CD8-positive, alpha-beta memory T cell (primary cell): Measurements from ENCODE around the gene MMP24. TPM values are rescaled to one million over a fixed set of nuclear protein-coding genes. Genes with fewer than 3 reads are reported as not detected.

ENCODE experiments used
- CTCF ChIA-PET: fragments of 350-600 bp; sonication (Branson Sonifier 250); formaldehyde crosslinking; loops from one replicate; lab custom pipeline; 2021; ENCODE audit warnings: antibody characterized with exemption; lab: Charles Lee
- POLR2A ChIA-PET: fragments of 350-600 bp; sonication (Branson Sonifier 250); formaldehyde crosslinking; loops from one replicate; lab custom pipeline; 2021; ENCODE audit warnings: antibody characterized with exemption; lab: Charles Lee
- DNase-seq, 5 donors: peaks; one replicate each; pipeline versions ENCODE4 v3.0.0 to v3.0.0-alpha.2; 2020 to 2022; ENCODE audit warnings: mixed read lengths in 1 of 5
- H3K27ac ChIP-seq: one replicate; pipeline ENCODE4 v1.7.0; 2013; ENCODE audit warnings: low read depth, mild to moderate bottlenecking, low read length, moderate library complexity
- H3K27me3 ChIP-seq: 2 replicates; pipeline ENCODE4 v1.7.0; 2013; ENCODE audit warnings: low read length, mild to moderate bottlenecking; ENCODE audit not compliant: insufficient read depth, poor library complexity, severe bottlenecking
- H3K36me3 ChIP-seq: 2 replicates; pipeline ENCODE4 v1.7.0; 2013; ENCODE audit warnings: mild to moderate bottlenecking, low read length, moderate library complexity; ENCODE audit not compliant: insufficient read depth
- H3K4me1 ChIP-seq: 2 replicates; pipeline ENCODE4 v1.7.0; 2013; ENCODE audit warnings: mild to moderate bottlenecking, low read length, moderate library complexity; ENCODE audit not compliant: insufficient read depth
- H3K4me3 ChIP-seq: 2 replicates; pipeline ENCODE4 v1.7.0; 2013; ENCODE audit warnings: mild to moderate bottlenecking, low read length
- H3K9me3 ChIP-seq: 2 replicates; pipeline ENCODE4 v1.7.0; 2013; ENCODE audit warnings: mild to moderate bottlenecking, low read length
- H3K27ac Mint-ChIP-seq, 8 donors: one replicate each; pipeline ENCODE4 v1.8.0; 2020 to 2021; ENCODE audit warnings: mixed read lengths in 8 of 8, mild to moderate bottlenecking in 6 of 8, inconsistent platforms in 3 of 8, moderate library complexity in 3 of 8
- H3K27me3 Mint-ChIP-seq, 2 donors: one replicate each; pipeline ENCODE4 v1.8.0; 2020 to 2021; ENCODE audit warnings: mixed read lengths in 2 of 2, mild to moderate bottlenecking in 1 of 2, moderate library complexity in 1 of 2
- H3K36me3 Mint-ChIP-seq, 3 donors: one replicate each; pipeline ENCODE4 v1.8.0; 2020 to 2021; ENCODE audit warnings: mixed read lengths in 3 of 3, inconsistent platforms in 1 of 3, mild to moderate bottlenecking in 1 of 3
- H3K4me1 Mint-ChIP-seq, 3 donors: one replicate each; pipeline ENCODE4 v1.8.0; 2020 to 2021; ENCODE audit warnings: mixed read lengths in 3 of 3, inconsistent platforms in 1 of 3, mild to moderate bottlenecking in 1 of 3
- H3K4me3 Mint-ChIP-seq, 7 donors: one replicate each; pipeline ENCODE4 v1.8.0; 2020 to 2021; ENCODE audit warnings: mixed read lengths in 7 of 7, mild to moderate bottlenecking in 6 of 7, moderate library complexity in 4 of 7, inconsistent platforms in 2 of 7
- H3K9me3 Mint-ChIP-seq, 5 donors: one replicate each; pipeline ENCODE4 v1.8.0; 2020 to 2022; ENCODE audit warnings: mixed read lengths in 5 of 5, mild to moderate bottlenecking in 3 of 5, moderate library complexity in 2 of 5, inconsistent platforms in 1 of 5
- polyA plus RNA-seq: library from polyadenylated mRNA; unstranded; fragments of 300-500 nt; fragmentation: Illumina TruSeq; gene quantifications from one replicate; pipeline ENCODE4 v1.2.3, GENCODE V29; 2021
- total RNA-seq, 2 experiments: library from RNA; stranded (reverse); gene quantifications; one replicate each; pipeline ENCODE4 v1.2.3, GENCODE V29; 2021

MMP24 gene
- total and polyA plus RNA-seq, 3 experiments from 2014 or later = 0.07 to 0.18 TPM; not detected in 1

DNA sequence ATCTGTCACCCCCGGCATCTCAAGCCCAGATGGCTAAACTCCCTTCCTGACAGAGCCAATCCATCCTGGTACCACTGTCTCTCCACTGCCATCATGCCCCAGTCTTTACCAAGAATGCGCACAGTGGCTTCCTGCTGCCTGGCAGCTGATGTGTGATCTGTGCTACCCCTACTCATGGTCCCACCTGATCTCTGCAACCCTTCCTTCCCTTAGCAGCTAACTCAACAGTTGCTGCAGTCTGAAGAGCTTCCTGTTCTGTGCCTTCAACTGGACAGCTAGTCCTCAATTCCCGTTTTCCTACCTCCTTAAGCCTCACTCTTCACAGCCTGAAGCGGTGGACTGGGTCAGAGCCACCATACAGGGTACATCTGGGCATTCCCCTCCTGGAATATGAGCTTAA lies 73.3 kb downstream of the MMP24 start:
- H3K4me1 Mint-ChIP-seq = peaks cover 5 to 10% (median 9%) of the 10 kb centered on the region in 3 donors
- no peaks in the 10 kb centered on the region for H3K9me3 Mint-ChIP-seq
- Histone ChIP-seq H3K4me1 (peaks cover 8% of the 10 kb centered on the region), H3K27ac (no peak overlapping the region), H3K36me3 (no peaks in the 10 kb centered on the region), H3K27me3 (no peaks in the 10 kb centered on the region), H3K9me3 (no peaks in the 10 kb centered on the region), H3K4me3 (no peak overlapping the region)
- H3K27ac Mint-ChIP-seq = peak overlapping the region in 3 of 8 donors; percentile 6 to 33 (median 13)
- CTCF ChIA-PET = no interaction called here
- H3K36me3 Mint-ChIP-seq = peaks cover 0 to 2% (median 0%) of the 10 kb centered on the region in 3 donors
- H3K27me3 Mint-ChIP-seq = peaks cover 2 to 6% of the 10 kb centered on the region in 2 donors
- no peak overlapping the region for H3K4me3 Mint-ChIP-seq
- DNase-seq = no peak
- POLR2A ChIA-PET = no interaction called here

DNA sequence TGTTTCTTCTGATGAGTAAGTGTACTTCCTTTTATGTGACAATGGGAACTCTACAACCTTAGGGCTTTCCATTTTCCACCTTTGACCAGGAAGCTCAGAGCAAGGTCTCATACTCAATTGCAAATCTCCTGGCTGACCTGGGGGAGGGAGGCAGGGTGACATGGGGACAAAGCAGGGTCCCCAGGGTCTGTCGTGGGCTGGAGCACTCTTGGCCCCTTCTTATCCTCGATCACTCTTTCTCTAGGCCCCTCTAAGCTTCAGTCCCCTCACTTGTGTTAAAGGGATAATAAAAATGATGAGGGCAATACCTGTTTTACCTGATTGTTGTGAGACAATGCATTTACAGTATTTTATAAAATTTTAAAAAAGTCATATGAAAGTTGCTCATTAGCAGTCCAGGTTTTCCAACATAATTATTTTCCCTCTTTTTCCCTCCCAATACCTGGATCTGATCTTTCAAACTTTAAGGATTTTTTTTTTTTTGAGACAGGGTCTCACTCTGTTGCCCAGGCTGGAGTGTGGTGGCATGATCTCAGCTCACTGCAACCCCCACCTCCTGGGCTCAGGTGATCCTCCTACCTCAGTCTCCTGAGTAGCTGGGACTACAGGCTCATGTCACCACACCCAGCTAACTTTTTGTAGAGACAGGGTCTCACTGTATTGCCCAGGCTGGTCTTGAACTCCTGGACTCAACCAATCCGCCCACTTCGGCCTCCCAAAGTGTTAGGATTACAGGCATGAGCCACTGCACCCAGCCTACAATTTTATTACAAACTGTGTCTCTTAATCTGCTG lies 74.2 kb downstream of the MMP24 start:
- Histone ChIP-seq H3K36me3 (no peaks in the 10 kb centered on the region), H3K27ac (no peak overlapping the region), H3K27me3 (no peaks in the 10 kb centered on the region), H3K4me3 (no peak overlapping the region), H3K9me3 (no peaks in the 10 kb centered on the region), H3K4me1 (peaks cover 8% of the 10 kb centered on the region)
- peaks cover 5 to 12% (median 9%) of the 10 kb centered on the region in 3 donors for H3K4me1 Mint-ChIP-seq
- no peaks in the 10 kb centered on the region for H3K9me3 Mint-ChIP-seq
- peaks cover 0 to 5% (median 0%) of the 10 kb centered on the region in 3 donors for H3K36me3 Mint-ChIP-seq
- H3K27me3 Mint-ChIP-seq = peaks cover 1 to 2% of the 10 kb centered on the region in 2 donors
- ChIA-PET CTCF (interaction anchor here (1.3 kb wide), 1 partner anchor 17 kb away, joined by 3 read pairs; the partner anchor contains the start of gene EIF6), POLR2A (no interaction called here)
- peak overlapping the region in 2 of 8 donors; percentile 12 to 15 for H3K27ac Mint-ChIP-seq
- H3K4me3 Mint-ChIP-seq = no peak overlapping the region
- DNase-seq = no peak

DNA sequence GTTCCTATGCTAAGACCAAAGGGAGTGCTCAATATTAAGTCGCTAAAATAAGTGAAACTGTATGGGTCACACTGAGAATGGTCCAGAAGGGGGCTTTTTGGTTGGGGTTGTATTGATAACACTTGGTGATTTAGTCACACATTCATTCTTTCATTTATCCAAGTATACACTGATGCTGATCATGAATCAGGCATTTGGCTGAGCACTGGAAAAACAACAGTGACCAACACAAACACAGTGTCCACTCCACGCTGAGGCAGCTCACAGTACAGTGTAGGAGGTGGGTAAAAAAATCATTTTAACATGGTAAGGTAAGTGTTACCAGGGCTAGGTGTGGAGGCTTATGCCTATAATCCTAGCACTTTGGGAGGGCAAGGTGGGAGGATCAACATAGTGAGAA lies 74.9 kb downstream of the MMP24 start:
- Histone ChIP-seq H3K27ac (no peak overlapping the region), H3K36me3 (no peaks in the 10 kb centered on the region), H3K4me3 (no peak overlapping the region), H3K4me1 (peaks cover 8% of the 10 kb centered on the region), H3K27me3 (no peaks in the 10 kb centered on the region), H3K9me3 (no peaks in the 10 kb centered on the region)
- DNase-seq = no peak
- peaks cover 0 to 2% of the 10 kb centered on the region in 2 donors for H3K27me3 Mint-ChIP-seq
- peak overlapping the region in 1 of 7 donors; percentile 61 for H3K4me3 Mint-ChIP-seq
- H3K4me1 Mint-ChIP-seq = peaks cover 5 to 15% (median 9%) of the 10 kb centered on the region in 3 donors
- ChIA-PET POLR2A (no interaction called here), CTCF (interaction anchor here (1.3 kb wide), 1 partner anchor 17 kb away, joined by 3 read pairs; the partner anchor contains the start of gene EIF6)
- peaks cover 0 to 13% (median 0%) of the 10 kb centered on the region in 3 donors for H3K36me3 Mint-ChIP-seq
- no peaks in the 10 kb centered on the region for H3K9me3 Mint-ChIP-seq
- peak overlapping the region in 1 of 8 donors; percentile 76 for H3K27ac Mint-ChIP-seq

DNA sequence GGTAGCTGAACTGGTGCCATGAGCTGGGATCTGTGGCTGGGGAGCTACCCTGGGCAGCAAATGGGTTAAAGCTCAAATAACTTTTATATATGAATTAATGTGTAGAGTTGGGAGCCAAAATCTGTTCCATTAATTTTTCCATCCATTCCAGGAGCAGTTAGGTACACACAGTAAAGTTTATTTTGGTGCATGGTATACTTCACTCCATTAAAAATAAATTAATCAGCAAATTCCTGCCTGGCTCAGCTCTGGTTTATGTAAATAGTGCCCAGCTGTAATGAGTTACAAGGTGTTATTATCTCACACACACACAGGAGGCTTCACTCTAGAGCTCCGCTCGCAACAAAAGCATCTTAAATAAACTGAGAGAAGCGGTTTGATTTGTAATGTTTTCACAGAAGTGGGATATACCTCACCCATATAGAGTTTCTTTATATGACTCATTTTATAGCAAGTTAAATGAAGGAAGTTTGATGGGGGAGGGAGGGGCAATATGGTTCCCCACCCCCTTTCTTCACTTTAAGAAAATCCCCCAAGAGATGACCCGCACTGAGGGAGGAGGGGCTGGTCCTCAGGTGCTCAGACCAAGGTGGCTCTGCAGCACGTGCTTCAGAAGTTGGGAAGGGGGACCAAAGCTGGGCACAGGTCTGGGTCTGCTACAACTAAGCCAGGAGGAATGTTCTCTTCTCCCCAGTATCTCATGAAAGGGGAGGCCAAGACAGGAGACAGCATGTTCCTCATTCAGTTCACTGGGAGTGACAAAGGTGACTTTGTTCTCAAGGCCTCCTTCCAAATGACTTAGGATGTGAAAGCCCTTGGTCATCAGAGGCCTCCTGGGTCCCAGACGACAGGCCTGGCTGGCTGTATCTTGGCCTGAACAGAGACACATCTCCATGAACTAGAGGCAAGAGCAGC lies 76.2 kb downstream of the MMP24 start:
- no peaks in the 10 kb centered on the region for H3K27me3 Mint-ChIP-seq
- Histone ChIP-seq H3K4me3 (no peak overlapping the region), H3K36me3 (no peaks in the 10 kb centered on the region), H3K27me3 (no peaks in the 10 kb centered on the region), H3K9me3 (no peaks in the 10 kb centered on the region), H3K4me1 (peaks cover 8% of the 10 kb centered on the region), H3K27ac (no peak overlapping the region)
- ChIA-PET CTCF (interaction anchor here (0.7 to 3.1 kb wide), 18 partner anchors 11 to 467 kb away, joined by 3 to 22 read pairs (median 4); partner anchors contain the start of gene EIF6), POLR2A (no interaction called here)
- peak overlapping the region in 2 of 8 donors; percentile 29 to 92 for H3K27ac Mint-ChIP-seq
- H3K36me3 Mint-ChIP-seq = peaks cover 0 to 17% (median 2%) of the 10 kb centered on the region in 3 donors
- H3K9me3 Mint-ChIP-seq = no peaks in the 10 kb centered on the region
- peaks cover 5 to 15% (median 9%) of the 10 kb centered on the region in 3 donors for H3K4me1 Mint-ChIP-seq
- no peak for DNase-seq
- no peak overlapping the region for H3K4me3 Mint-ChIP-seq

DNA sequence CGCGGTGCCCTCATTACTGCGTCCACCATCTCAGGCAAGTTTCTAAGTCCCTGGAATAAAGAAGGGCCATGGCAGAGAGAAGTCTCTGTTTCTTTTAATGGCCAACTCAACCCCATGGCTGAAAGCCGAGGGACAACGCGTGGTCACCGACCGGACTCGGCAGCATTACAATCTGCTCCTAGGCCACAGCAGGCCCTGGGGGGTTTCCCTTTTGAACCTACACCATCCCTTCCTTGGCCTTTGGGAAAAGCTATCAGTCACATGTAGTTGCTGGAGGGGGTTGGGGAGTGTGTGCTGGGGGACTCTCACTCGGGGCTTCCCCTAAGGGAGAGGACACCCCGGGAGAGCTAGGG lies 76.9 kb downstream of the MMP24 start:
- H3K4me1 Mint-ChIP-seq = peaks cover 5 to 15% (median 9%) of the 10 kb centered on the region in 3 donors
- Histone ChIP-seq H3K27me3 (no peaks in the 10 kb centered on the region), H3K9me3 (no peaks in the 10 kb centered on the region), H3K4me3 (no peak overlapping the region), H3K27ac (no peak overlapping the region), H3K36me3 (no peaks in the 10 kb centered on the region), H3K4me1 (peaks cover 8% of the 10 kb centered on the region)
- CTCF ChIA-PET = interaction anchor here (0.6 to 3.1 kb wide), 19 partner anchors 10 to 467 kb away, joined by 3 to 22 read pairs (median 4); partner anchors contain the start of gene EIF6
- no peak for DNase-seq
- H3K4me3 Mint-ChIP-seq = no peak overlapping the region
- POLR2A ChIA-PET = no interaction called here
- no peaks in the 10 kb centered on the region for H3K27me3 Mint-ChIP-seq
- H3K36me3 Mint-ChIP-seq = peaks cover 0 to 21% (median 2%) of the 10 kb centered on the region in 3 donors
- no peaks in the 10 kb centered on the region for H3K9me3 Mint-ChIP-seq
- peak overlapping the region in 3 of 8 donors; percentile 26 to 49 (median 29) for H3K27ac Mint-ChIP-seq

DNA sequence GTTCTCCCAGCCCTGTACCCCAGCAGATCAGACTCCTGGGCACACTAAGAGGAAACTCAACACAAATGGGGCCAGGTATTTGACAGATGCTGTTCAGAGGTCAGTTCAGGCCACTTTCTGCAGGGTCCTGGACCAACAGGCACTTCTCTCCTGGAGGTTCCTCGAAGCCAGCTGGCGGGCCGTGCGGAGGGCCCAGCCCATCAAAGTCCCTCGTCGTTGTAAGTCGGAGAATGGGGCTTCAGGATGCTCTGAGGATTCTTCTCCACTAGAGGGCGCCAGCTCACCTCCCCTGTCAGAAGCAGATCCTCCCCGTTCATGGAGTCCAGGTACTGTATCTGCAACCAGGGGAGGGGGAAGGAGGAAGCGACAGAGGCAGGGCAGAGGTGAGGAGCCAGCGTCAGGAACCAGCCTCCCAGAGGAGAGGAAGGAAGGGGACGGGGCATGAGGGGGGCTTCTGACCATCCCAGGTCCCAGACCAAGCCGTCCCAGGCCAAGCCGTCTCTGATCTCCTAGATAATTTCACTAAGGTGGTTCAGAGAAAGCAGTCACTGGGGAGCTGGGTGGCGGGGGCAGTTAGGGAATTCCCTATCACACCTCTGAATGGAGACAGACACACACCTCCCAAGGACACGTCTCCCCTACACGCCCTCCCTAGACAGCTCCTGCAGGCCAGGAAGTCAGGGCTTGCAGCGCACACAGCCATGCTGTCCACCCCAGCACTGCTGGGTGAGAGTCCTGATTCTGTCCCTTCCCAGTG lies 77.4 kb downstream of the MMP24 start:
- peaks cover 5 to 15% (median 9%) of the 10 kb centered on the region in 3 donors for H3K4me1 Mint-ChIP-seq
- DNase-seq = peak; percentile 68 to 87 (median 75)
- no peaks in the 10 kb centered on the region for H3K36me3 ChIP-seq
- ChIA-PET CTCF (interaction anchor here (0.6 to 3.1 kb wide), 26 partner anchors 9 to 474 kb away, joined by 3 to 22 read pairs (median 4); partner anchors contain the start of gene EIF6), POLR2A (no interaction called here)
- H3K9me3 ChIP-seq = no peaks in the 10 kb centered on the region
- H3K9me3 Mint-ChIP-seq = no peaks in the 10 kb centered on the region
- peaks cover 0 to 21% (median 2%) of the 10 kb centered on the region in 3 donors for H3K36me3 Mint-ChIP-seq
- no peaks in the 10 kb centered on the region for H3K27me3 Mint-ChIP-seq
- no peak overlapping the region for H3K27ac ChIP-seq
- peak overlapping the region in 5 of 8 donors; percentile 26 to 85 (median 41) for H3K27ac Mint-ChIP-seq
- no peaks in the 10 kb centered on the region for H3K27me3 ChIP-seq
- no peak overlapping the region for H3K4me3 ChIP-seq
- H3K4me1 ChIP-seq = peaks cover 8% of the 10 kb centered on the region
- H3K4me3 Mint-ChIP-seq = no peak overlapping the region

DNA sequence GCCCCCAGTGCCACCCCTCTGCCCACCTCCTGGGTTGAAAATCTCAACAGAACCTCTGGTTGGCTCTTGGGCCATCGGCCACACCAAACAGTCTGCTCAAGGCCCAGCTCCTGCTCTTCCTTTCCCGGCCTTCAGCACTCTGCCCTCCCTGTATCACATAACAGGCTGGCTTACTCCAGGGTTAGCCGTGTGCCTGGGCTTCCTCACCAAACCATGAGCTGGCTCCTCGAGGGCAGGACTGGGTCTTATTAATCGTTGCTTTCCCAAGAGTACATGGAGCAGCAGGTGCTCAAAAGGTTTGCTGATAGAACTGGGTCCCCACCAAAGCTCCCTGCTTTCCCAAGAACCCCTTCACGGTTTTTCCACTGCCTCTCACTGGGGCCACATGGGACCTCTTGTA lies 78.5 kb downstream of the MMP24 start:
- Histone ChIP-seq H3K4me3 (no peak overlapping the region), H3K27ac (no peak overlapping the region), H3K27me3 (no peaks in the 10 kb centered on the region), H3K36me3 (no peaks in the 10 kb centered on the region), H3K9me3 (no peaks in the 10 kb centered on the region), H3K4me1 (peaks cover 8% of the 10 kb centered on the region)
- no peak for DNase-seq
- Mint-ChIP-seq H3K27me3 (no peaks in the 10 kb centered on the region), H3K9me3 (no peaks in the 10 kb centered on the region), H3K4me3 (no peak overlapping the region), H3K27ac (peak overlapping the region in 1 of 8 donors; percentile 34), H3K4me1 (peaks cover 5 to 15% (median 9%) of the 10 kb centered on the region in 3 donors), H3K36me3 (peaks cover 0 to 28% (median 2%) of the 10 kb centered on the region in 3 donors)
- POLR2A ChIA-PET = no interaction called here
- CTCF ChIA-PET = interaction anchor here (0.9 to 3.1 kb wide), 13 partner anchors 8 to 475 kb away, joined by 3 to 22 read pairs (median 4); partner anchors contain the start of genes EIF6 and MMP24OS
